Neural progenitor cell (in vitro differentiated cells): ENCODE results near the gene CCDC169. TPM values are rescaled to one million over a fixed set of nuclear protein-coding genes. Genes with fewer than 3 reads are reported as not detected.

Experiments used
- DNase-seq: peaks from one replicate; pipeline ENCODE4 v3.0.0-alpha.2; 2016; ENCODE audit warnings: low spot score
- H2AFZ ChIP-seq: fragments of 200-600 bp; sonication (generic); replicated peaks from 2 replicates; pipeline ENCODE4 v1.6.1; 2016; ENCODE audit warnings: antibody characterized with exemption
- H3F3A ChIP-seq: fragments of 200-600 bp; sonication (generic); 2 replicates; pipeline ENCODE4 v1.6.1; 2016; ENCODE audit warnings: antibody characterized with exemption, low read depth
- H3K27ac ChIP-seq: fragments of 200-600 bp; sonication (generic); 2 replicates; pipeline ENCODE4 v1.5.1; 2016; ENCODE audit warnings: mild to moderate bottlenecking
- H3K27me3 ChIP-seq: fragments of 200-600 bp; sonication (generic); 2 replicates; pipeline ENCODE4 v1.6.1; 2016; ENCODE audit warnings: mild to moderate bottlenecking, moderate library complexity
- H3K36me3 ChIP-seq: fragments of 200-600 bp; sonication (generic); 2 replicates; pipeline ENCODE4 v1.5.1; 2016
- H3K4me1 ChIP-seq: fragments of 200-600 bp; sonication (generic); 2 replicates; pipeline ENCODE4 v1.6.1; 2016; ENCODE audit warnings: mixed run types
- H3K4me2 ChIP-seq: fragments of 200-600 bp; sonication (generic); 2 replicates; pipeline ENCODE4 v1.6.1; 2016
- H3K4me3 ChIP-seq: fragments of 200-600 bp; sonication (generic); 2 replicates; pipeline ENCODE4 v1.5.1; 2016
- H3K79me2 ChIP-seq: fragments of 200-600 bp; sonication (generic); 2 replicates; pipeline ENCODE4 v1.6.1; 2016; ENCODE audit warnings: low read depth
- H3K9ac ChIP-seq: fragments of 200-600 bp; sonication (generic); 2 replicates; pipeline ENCODE4 v1.6.1; 2016
- H3K9me3 ChIP-seq: fragments of 200-600 bp; sonication (generic); 2 replicates; pipeline ENCODE4 v1.5.1; 2016; ENCODE audit warnings: low read depth
- H4K20me1 ChIP-seq: fragments of 200-600 bp; sonication (generic); 2 replicates; pipeline ENCODE4 v1.6.1; 2016; ENCODE audit warnings: low read depth
- H3K27ac Mint-ChIP-seq: 3 replicates; pipeline ENCODE4 v1.8.0; 2021; ENCODE audit warnings: mixed read lengths
- H3K27me3 Mint-ChIP-seq: 2 replicates; pipeline ENCODE4 v1.8.0; 2022; ENCODE audit warnings: low read depth, mild to moderate bottlenecking, inconsistent platforms, moderate library complexity, mixed read lengths; ENCODE audit not compliant: insufficient read depth
- H3K36me3 Mint-ChIP-seq: 3 replicates; pipeline ENCODE4 v1.8.0; 2021; ENCODE audit warnings: mixed read lengths
- H3K4me1 Mint-ChIP-seq: 3 replicates; pipeline ENCODE4 v1.8.0; 2021; ENCODE audit warnings: mixed read lengths
- H3K4me3 Mint-ChIP-seq: 3 replicates; pipeline ENCODE4 v1.8.0; 2021; ENCODE audit warnings: mild to moderate bottlenecking, moderate library complexity, mixed read lengths
- H3K9me3 Mint-ChIP-seq: 3 replicates; pipeline ENCODE4 v1.8.0; 2020; ENCODE audit warnings: mixed read lengths
- CTCF ChIP-seq: fragments of 200-600 bp; sonication (generic); IDR thresholded peaks from 2 replicates; pipeline ENCODE4 v1.5.1; 2017; ENCODE audit warnings: antibody characterized with exemption, mild to moderate bottlenecking
- EZH2 ChIP-seq: fragments of 200-600 bp; sonication (generic); IDR thresholded peaks from 2 replicates; pipeline ENCODE4 v1.6.1; 2017; ENCODE audit warnings: antibody characterized with exemption, mild to moderate bottlenecking, moderate library complexity
- EZH2phosphoT487 ChIP-seq: fragments of 200-600 bp; sonication (generic); IDR thresholded peaks from 2 replicates; pipeline ENCODE4 v1.6.1; 2017; ENCODE audit warnings: antibody characterized with exemption
- total RNA-seq: library from RNA; depleted of rRNA; stranded (reverse); fragments of >200 nt; gene quantifications from 2 replicates; pipeline ENCODE4 v1.2.3, GENCODE V29; 2015; ENCODE audit warnings: low replicate concordance

Gene CCDC169
- total RNA-seq, 1 donor from 2014 or later = 6.3 TPM

- no peak overlapping the region for H2AFZ ChIP-seq
- no peaks in the 10 kb centered on the region for H3K4me1 ChIP-seq
- no peaks in the 10 kb centered on the region for H4K20me1 ChIP-seq
- H3K9me3 ChIP-seq = peaks cover 23% of the 10 kb centered on the region
- H3K4me1 Mint-ChIP-seq = no peaks in the 10 kb centered on the region
- no peak overlapping the region for H3K4me2 ChIP-seq
- H3K4me3 ChIP-seq = no peak overlapping the region
- TF ChIP-seq CTCF = no peak
- no peak for TF ChIP-seq EZH2
- no peak for TF ChIP-seq EZH2phosphoT487
- no peaks in the 10 kb centered on the region for H3K27me3 ChIP-seq
- no peak for DNase-seq
- H3K36me3 ChIP-seq = peaks cover 8% of the 10 kb centered on the region
- no peak overlapping the region for H3K9ac ChIP-seq
- H3K36me3 Mint-ChIP-seq = no peaks in the 10 kb centered on the region
- no peak overlapping the region for H3K27ac Mint-ChIP-seq
- peaks cover 19% of the 10 kb centered on the region for H3K9me3 Mint-ChIP-seq
- no peaks in the 10 kb centered on the region for H3K79me2 ChIP-seq
- no peak overlapping the region for H3K4me3 Mint-ChIP-seq
- peaks cover 5% of the 10 kb centered on the region for H3F3A ChIP-seq
- no peak overlapping the region for H3K27ac ChIP-seq
- no peaks in the 10 kb centered on the region for H3K27me3 Mint-ChIP-seq
Observed at GRCh38 chr13:36286006-36286405, 11.6 kb downstream of the CCDC169 start.

- Histone ChIP-seq H3K9me3 (peaks cover 4% of the 10 kb centered on the region), H3K9ac (no peak overlapping the region), H3K79me2 (no peaks in the 10 kb centered on the region), H3K36me3 (no peaks in the 10 kb centered on the region), H3K4me3 (no peak overlapping the region), H4K20me1 (no peaks in the 10 kb centered on the region), H3K4me1 (no peaks in the 10 kb centered on the region), H3K27ac (no peak overlapping the region), H3K27me3 (no peaks in the 10 kb centered on the region), H3K4me2 (no peak overlapping the region), H2AFZ (no peak overlapping the region), H3F3A (peaks cover 5% of the 10 kb centered on the region)
- Mint-ChIP-seq H3K27ac (no peak overlapping the region), H3K9me3 (peaks cover 9% of the 10 kb centered on the region), H3K36me3 (no peaks in the 10 kb centered on the region), H3K4me3 (no peak overlapping the region), H3K27me3 (no peaks in the 10 kb centered on the region), H3K4me1 (no peaks in the 10 kb centered on the region)
- DNase-seq = peak; percentile 41
- peak; percentile 95 for TF ChIP-seq CTCF
- no peak for TF ChIP-seq EZH2phosphoT487
Observed at GRCh38 chr13:36282821-36283432, 14.7 kb downstream of the CCDC169 start.

GRCh38 chr13:36275190-36276002, 22.2 kb downstream of the CCDC169 start:
- Histone ChIP-seq H3K4me1 (no peaks in the 10 kb centered on the region), H3K9me3 (no peaks in the 10 kb centered on the region), H3K4me2 (no peak overlapping the region), H4K20me1 (no peaks in the 10 kb centered on the region), H3K79me2 (no peaks in the 10 kb centered on the region), H3K9ac (no peak overlapping the region), H3K36me3 (no peaks in the 10 kb centered on the region), H3K27me3 (no peaks in the 10 kb centered on the region), H2AFZ (no peak overlapping the region), H3K27ac (no peak overlapping the region), H3K4me3 (no peak overlapping the region), H3F3A (no peaks in the 10 kb centered on the region)
- TF ChIP-seq CTCF (peak; percentile 78), EZH2phosphoT487 (no peak), EZH2 (no peak)
- DNase-seq = peak; percentile 80
- Mint-ChIP-seq H3K4me3 (no peak overlapping the region), H3K27me3 (no peaks in the 10 kb centered on the region), H3K9me3 (no peaks in the 10 kb centered on the region), H3K36me3 (no peaks in the 10 kb centered on the region), H3K4me1 (peaks cover 2% of the 10 kb centered on the region), H3K27ac (no peak overlapping the region)
